WTC11 (cell line): ENCODE data around the gene RAPGEF1. TPM values are rescaled to one million over a fixed set of nuclear protein-coding genes. Genes with fewer than 3 reads are reported as not detected.

Experiments
- ATAC-seq: fragments of 200-7000 bp; cut with Tn5 transposase; 2 replicates; pipeline ENCODE4 v1.10.0; 2021; ENCODE audit warnings: mild to moderate bottlenecking, moderate library complexity
- CTCF ChIA-PET: fragments of 300-600 bp; sonication (Branson Sonifier 250); formaldehyde crosslinking; loops from one replicate; lab custom pipeline; 2021; ENCODE audit warnings: antibody characterized with exemption; lab: Charles Lee
- POLR2A ChIA-PET: fragments of 350-600 bp; sonication (Branson Sonifier 250); formaldehyde crosslinking; loops from one replicate; lab custom pipeline; 2021; ENCODE audit warnings: antibody characterized with exemption; lab: Charles Lee
- DNase-seq: peaks from one replicate; pipeline ENCODE4 v3.0.0; 2021; ENCODE audit warnings: low spot score
- H3K27ac Mint-ChIP-seq: 2 replicates; pipeline ENCODE4 v1.8.0; 2021; ENCODE audit warnings: mixed read lengths
- H3K27me3 Mint-ChIP-seq: 2 replicates; pipeline ENCODE4 v1.8.0; 2021; ENCODE audit warnings: low read depth, mild to moderate bottlenecking, moderate library complexity, mixed read lengths
- H3K36me3 Mint-ChIP-seq: 2 replicates; pipeline ENCODE4 v1.8.0; 2021; ENCODE audit warnings: mixed read lengths
- H3K4me1 Mint-ChIP-seq: 2 replicates; pipeline ENCODE4 v1.8.0; 2022; ENCODE audit warnings: mixed read lengths
- H3K4me3 Mint-ChIP-seq: 2 replicates; pipeline ENCODE4 v1.8.0; 2021; ENCODE audit warnings: mild to moderate bottlenecking, moderate library complexity, mixed read lengths
- H3K9me3 Mint-ChIP-seq: 2 replicates; pipeline ENCODE4 v1.8.0; 2021; ENCODE audit warnings: mixed read lengths
- E2F5 ChIP-seq: sonication (generic); formaldehyde crosslinking; IDR thresholded peaks from 2 replicates; pipeline ENCODE4 v1.8.1; 2022; ENCODE audit warnings: mild to moderate bottlenecking, moderate library complexity, missing genetic modification reagents
- ESRRA ChIP-seq: sonication (generic); formaldehyde crosslinking; IDR thresholded peaks from 2 replicates; pipeline ENCODE4 v1.8.1; 2022; ENCODE audit warnings: mild to moderate bottlenecking, missing genetic modification reagents, borderline replicate concordance
- ETV6 ChIP-seq: sonication (generic); formaldehyde crosslinking; IDR thresholded peaks from 2 replicates; pipeline ENCODE4 v1.8.1; 2022; ENCODE audit warnings: mild to moderate bottlenecking, missing genetic modification reagents
- FOXJ3 ChIP-seq: sonication (generic); formaldehyde crosslinking; IDR thresholded peaks from 2 replicates; pipeline ENCODE4 v1.9.0; 2021; ENCODE audit warnings: missing genetic modification reagents, mild to moderate bottlenecking, borderline replicate concordance
- KAT7 ChIP-seq: sonication (generic); formaldehyde crosslinking; IDR thresholded peaks from 2 replicates; pipeline ENCODE4 v1.8.1; 2023; ENCODE audit warnings: missing genetic modification reagents, mild to moderate bottlenecking, borderline replicate concordance
- MYBL2 ChIP-seq: sonication (generic); formaldehyde crosslinking; IDR thresholded peaks from 2 replicates; pipeline ENCODE4 v1.8.1; 2023; ENCODE audit warnings: mild to moderate bottlenecking, moderate library complexity, missing genetic modification reagents
- NFE2L1 ChIP-seq: sonication (generic); formaldehyde crosslinking; IDR thresholded peaks from 2 replicates; pipeline ENCODE4 v1.8.1; 2023; ENCODE audit warnings: missing genetic modification reagents
- NR3C1 ChIP-seq: sonication (generic); formaldehyde crosslinking; conservative IDR thresholded peaks from 2 replicates; pipeline ENCODE4 v1.8.1; 2023; ENCODE audit warnings: low read depth, mild to moderate bottlenecking, missing genetic modification reagents
- SP1 ChIP-seq: sonication (generic); formaldehyde crosslinking; conservative IDR thresholded peaks from 2 replicates; pipeline ENCODE4 v1.8.1; 2022; ENCODE audit warnings: missing genetic modification reagents
- ZNF281 ChIP-seq: sonication (generic); formaldehyde crosslinking; IDR thresholded peaks from 2 replicates; pipeline ENCODE4 v1.8.0; 2023; ENCODE audit warnings: mild to moderate bottlenecking, missing genetic modification reagents
- ZNF423 ChIP-seq: fragments of 250-450 bp; sonication (Bioruptor Pico); IDR thresholded peaks from 2 replicates; pipeline ENCODE4 v2.1.2; 2022; ENCODE audit warnings: mild to moderate bottlenecking, moderate library complexity
- total RNA-seq: library from RNA; stranded (reverse); gene quantifications from 3 replicates; pipeline ENCODE4 v1.2.3, GENCODE V29; 2021
- TF ChIP-seq, protein P1 (sequence below): fragments of 250-450 bp; sonication (Bioruptor Pico); IDR thresholded peaks from 2 replicates; pipeline ENCODE4 v1.9.0; 2021; ENCODE audit warnings: mild to moderate bottlenecking
- TF ChIP-seq, protein P2 (sequence below): sonication (generic); formaldehyde crosslinking; IDR thresholded peaks from 2 replicates; pipeline ENCODE4 v1.8.1; 2023; ENCODE audit warnings: mild to moderate bottlenecking, missing genetic modification reagents
- TF ChIP-seq, protein P3 (sequence below): sonication (generic); formaldehyde crosslinking; IDR thresholded peaks from 2 replicates; pipeline ENCODE4 v1.8.1; 2023; ENCODE audit warnings: mild to moderate bottlenecking, missing genetic modification reagents, moderate library complexity

Gene RAPGEF1
- total RNA-seq, 1 experiment from 2014 or later = 66.2 TPM

DNA sequence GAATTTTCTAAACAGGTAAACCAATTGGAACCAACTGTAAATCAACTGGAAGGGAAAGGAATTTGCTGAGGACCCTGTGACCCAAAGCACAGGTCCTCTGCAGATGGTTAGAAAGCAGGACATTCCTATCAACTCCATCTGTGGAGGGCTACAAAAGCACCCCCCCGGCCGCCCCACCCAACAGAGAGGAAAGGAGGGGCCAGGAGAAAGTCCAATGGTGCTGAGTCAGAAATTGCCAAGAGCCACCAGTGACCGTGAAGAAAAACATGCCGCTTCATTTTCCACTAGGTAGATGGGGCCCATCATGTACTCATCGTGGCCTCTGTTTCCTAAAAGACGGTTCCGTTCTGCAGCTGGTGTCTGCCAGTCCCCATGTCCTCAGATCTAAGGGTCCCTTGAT, 66.3 kb downstream of the RAPGEF1 start:
- POLR2A ChIA-PET = no interaction called here
- H3K27ac Mint-ChIP-seq = no peak overlapping the region
- TF ChIP-seq, protein P1, sequence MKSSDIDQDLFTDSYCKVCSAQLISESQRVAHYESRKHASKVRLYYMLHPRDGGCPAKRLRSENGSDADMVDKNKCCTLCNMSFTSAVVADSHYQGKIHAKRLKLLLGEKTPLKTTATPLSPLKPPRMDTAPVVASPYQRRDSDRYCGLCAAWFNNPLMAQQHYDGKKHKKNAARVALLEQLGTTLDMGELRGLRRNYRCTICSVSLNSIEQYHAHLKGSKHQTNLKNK = no peak
- TF ChIP-seq ETV6 (CRISPR knock-in tag) (no peak), FOXJ3 (CRISPR knock-in tag) (no peak)
- TF ChIP-seq, all 79 proteins: peak for 0
- Mint-ChIP-seq H3K36me3 (no peaks in the 10 kb centered on the region), H3K4me3 (no peak overlapping the region), H3K27me3 (no peaks in the 10 kb centered on the region), H3K4me1 (peaks cover 88% of the 10 kb centered on the region), H3K9me3 (no peaks in the 10 kb centered on the region)
- ATAC-seq (no peak), DNase-seq (no peak)
- CTCF ChIA-PET = no interaction called here

DNA sequence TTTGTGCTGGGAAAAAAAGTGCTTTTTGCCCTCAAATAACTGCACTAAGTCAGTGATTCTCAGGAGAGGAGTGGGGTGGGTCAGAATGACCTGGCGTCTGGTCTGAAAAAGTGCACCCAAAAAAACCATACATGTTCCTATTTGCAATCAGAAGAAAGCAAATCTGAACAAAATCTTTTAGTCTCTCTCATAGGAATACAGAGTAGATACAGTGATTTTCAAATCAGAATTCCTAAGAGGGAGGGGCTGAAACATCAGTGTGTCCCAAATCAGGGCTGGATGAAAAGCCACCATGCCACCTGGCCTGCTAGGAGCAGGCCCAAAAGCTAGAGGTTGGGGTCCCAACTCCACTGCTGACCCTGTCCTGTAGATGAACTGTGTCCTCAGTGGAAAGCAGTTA, 66.8 kb downstream of the RAPGEF1 start:
- Mint-ChIP-seq H3K4me3 (no peak overlapping the region), H3K36me3 (no peaks in the 10 kb centered on the region), H3K27me3 (no peaks in the 10 kb centered on the region), H3K4me1 (peaks cover 86% of the 10 kb centered on the region), H3K9me3 (no peaks in the 10 kb centered on the region), H3K27ac (no peak overlapping the region)
- ChIA-PET POLR2A (no interaction called here), CTCF (no interaction called here)
- no peak for ATAC-seq
- DNase-seq = no peak
- TF ChIP-seq MYBL2 (no peak), NFE2L1 (CRISPR knock-in tag) (no peak), ZNF423 (CRISPR knock-in tag) (no peak)
- TF ChIP-seq, protein P2, sequence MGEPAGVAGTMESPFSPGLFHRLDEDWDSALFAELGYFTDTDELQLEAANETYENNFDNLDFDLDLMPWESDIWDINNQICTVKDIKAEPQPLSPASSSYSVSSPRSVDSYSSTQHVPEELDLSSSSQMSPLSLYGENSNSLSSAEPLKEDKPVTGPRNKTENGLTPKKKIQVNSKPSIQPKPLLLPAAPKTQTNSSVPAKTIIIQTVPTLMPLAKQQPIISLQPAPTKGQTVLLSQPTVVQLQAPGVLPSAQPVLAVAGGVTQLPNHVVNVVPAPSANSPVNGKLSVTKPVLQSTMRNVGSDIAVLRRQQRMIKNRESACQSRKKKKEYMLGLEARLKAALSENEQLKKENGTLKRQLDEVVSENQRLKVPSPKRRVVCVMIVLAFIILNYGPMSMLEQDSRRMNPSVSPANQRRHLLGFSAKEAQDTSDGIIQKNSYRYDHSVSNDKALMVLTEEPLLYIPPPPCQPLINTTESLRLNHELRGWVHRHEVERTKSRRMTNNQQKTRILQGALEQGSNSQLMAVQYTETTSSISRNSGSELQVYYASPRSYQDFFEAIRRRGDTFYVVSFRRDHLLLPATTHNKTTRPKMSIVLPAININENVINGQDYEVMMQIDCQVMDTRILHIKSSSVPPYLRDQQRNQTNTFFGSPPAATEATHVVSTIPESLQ = no peak

- H3K9me3 Mint-ChIP-seq = no peaks in the 10 kb centered on the region
- H3K4me3 Mint-ChIP-seq = no peak overlapping the region
- TF ChIP-seq NR3C1 (CRISPR knock-in tag) = no peak
- TF ChIP-seq E2F5 = no peak
- no peak for TF ChIP-seq SP1
- TF ChIP-seq ZNF281 = no peak
- TF ChIP-seq, protein P3, sequence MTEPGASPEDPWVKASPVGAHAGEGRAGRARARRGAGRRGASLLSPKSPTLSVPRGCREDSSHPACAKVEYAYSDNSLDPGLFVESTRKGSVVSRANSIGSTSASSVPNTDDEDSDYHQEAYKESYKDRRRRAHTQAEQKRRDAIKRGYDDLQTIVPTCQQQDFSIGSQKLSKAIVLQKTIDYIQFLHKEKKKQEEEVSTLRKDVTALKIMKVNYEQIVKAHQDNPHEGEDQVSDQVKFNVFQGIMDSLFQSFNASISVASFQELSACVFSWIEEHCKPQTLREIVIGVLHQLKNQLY (CRISPR knock-in tag) = no peak
- TF ChIP-seq, protein P2 = no peak
- TF ChIP-seq ESRRA (CRISPR knock-in tag) = no peak
- no peak for TF ChIP-seq KAT7 (CRISPR knock-in tag)
- TF ChIP-seq, all 79 proteins: peak for 0
- Mint-ChIP-seq H3K4me1 (peaks cover 85% of the 10 kb centered on the region), H3K27ac (no peak overlapping the region), H3K36me3 (no peaks in the 10 kb centered on the region), H3K27me3 (no peaks in the 10 kb centered on the region)
- ChIA-PET POLR2A (no interaction called here), CTCF (no interaction called here)
- ATAC-seq (no peak), DNase-seq (no peak)
These were observed 67.4 kb downstream of the RAPGEF1 start for GRCh38 chr9:131672451-131672850.
